ACC112 (cell line): ENCODE measurements around the gene PILRA.
"Not testable (repeated sequence)": the region's sequence is repeated elsewhere in the genome, so short reads cannot be mapped to it uniquely, and the experiment has no call there.

Experiments
- H2AFZ ChIP-seq: fragments of 200-600 bp; sonication (generic); one replicate; pipeline ENCODE4 v1.6.0; 2017; ENCODE audit warnings: antibody characterized with exemption, low read length; ENCODE audit not compliant: unreplicated experiment
- H3K27ac ChIP-seq: fragments of 200-600 bp; sonication (generic); 2 replicates; pipeline ENCODE4 v1.5.1; 2014; ENCODE audit warnings: low read depth, mild to moderate bottlenecking, antibody characterized with exemption, low read length, moderate library complexity
- H3K27me3 ChIP-seq: fragments of 200-600 bp; sonication (generic); 2 replicates; pipeline ENCODE4 v1.6.1; 2014; ENCODE audit warnings: mild to moderate bottlenecking, antibody characterized with exemption, low read length, moderate library complexity, mixed read lengths; ENCODE audit not compliant: insufficient read depth
- H3K36me3 ChIP-seq: fragments of 200-600 bp; sonication (generic); 2 replicates; pipeline ENCODE4 v1.6.1; 2016; ENCODE audit warnings: mild to moderate bottlenecking, antibody characterized with exemption, low read length, moderate library complexity, mixed read lengths; ENCODE audit not compliant: insufficient read depth
- H3K4me1 ChIP-seq: fragments of 200-600 bp; sonication (generic); one replicate; pipeline ENCODE4 v1.6.1; 2016; ENCODE audit warnings: low read length, mixed read lengths; ENCODE audit not compliant: insufficient read depth, unreplicated experiment, control insufficient read depth
- H3K4me3 ChIP-seq: fragments of 200-600 bp; sonication (generic); 2 replicates; pipeline ENCODE4 v1.5.1; 2014; ENCODE audit warnings: mild to moderate bottlenecking, low read depth, low read length
- H3K79me2 ChIP-seq: fragments of 200-600 bp; sonication (generic); one replicate; pipeline ENCODE4 v1.6.0; 2016; ENCODE audit warnings: low read length; ENCODE audit not compliant: control insufficient read depth, unreplicated experiment, insufficient read depth

PILRA gene

GRCh38 chr7:100435401-100436304 is 62.4 kb downstream of the PILRA start:
- Histone ChIP-seq H3K4me3 (peak overlapping the region; percentile 88), H3K27me3 (no peaks in the 10 kb centered on the region), H3K36me3 (0 out of 2 replicates have a peak, but pooled peaks cover 8% of the 10 kb centered on the region), H2AFZ (no peak overlapping the region), H3K27ac (peak overlapping the region; percentile 74), H3K4me1 (peaks cover 26% of the 10 kb centered on the region), H3K79me2 (peaks cover 35% of the 10 kb centered on the region)

- no peaks in the 10 kb centered on the region for H3K27me3 ChIP-seq
- no peak overlapping the region for H3K27ac ChIP-seq
- H3K36me3 ChIP-seq: 0 out of 2 replicates have a peak, but pooled peaks cover 8% of the 10 kb centered on the region
- H3K79me2 ChIP-seq: peaks cover 17% of the 10 kb centered on the region
- peaks cover 8% of the 10 kb centered on the region for H3K4me1 ChIP-seq
- H3K4me3 ChIP-seq: no peak overlapping the region
- no peak overlapping the region for H2AFZ ChIP-seq
Measured at GRCh38 chr7:100437150-100438100, 64.1 kb downstream of the PILRA start.

GRCh38 chr7:100438172-100438571 is 64.9 kb downstream of the PILRA start:
- Histone ChIP-seq H3K27me3 (no peaks in the 10 kb centered on the region), H2AFZ (no peak overlapping the region), H3K4me1 (peaks cover 6% of the 10 kb centered on the region), H3K36me3 (0 out of 2 replicates have a peak, but pooled peaks cover 8% of the 10 kb centered on the region), H3K4me3 (no peak overlapping the region), H3K27ac (no peak overlapping the region), H3K79me2 (peaks cover 15% of the 10 kb centered on the region)

- not testable (repeated sequence) for H3K4me1 ChIP-seq, H3K4me3 ChIP-seq, H3K36me3 ChIP-seq, H2AFZ ChIP-seq, H3K27me3 ChIP-seq, H3K27ac ChIP-seq
- H3K79me2 ChIP-seq: peaks cover 15% of the 10 kb centered on the region
Measured at GRCh38 chr7:100438731-100439130, 65.4 kb downstream of the PILRA start.

- H3K4me1 ChIP-seq: peaks cover 14% of the 10 kb centered on the region
- not testable (repeated sequence) for H3K4me3 ChIP-seq, H3K36me3 ChIP-seq, H3K27me3 ChIP-seq, H2AFZ ChIP-seq
- peak overlapping the region; percentile 80 for H3K27ac ChIP-seq
- peaks cover 11% of the 10 kb centered on the region for H3K79me2 ChIP-seq
Measured at GRCh38 chr7:100439244-100439643, 66.0 kb downstream of the PILRA start.

GRCh38 chr7:100441641-100442535 is 68.6 kb downstream of the PILRA start:
- Histone ChIP-seq H3K4me3 (no peak overlapping the region), H3K27me3 (no peaks in the 10 kb centered on the region), H3K27ac (no peak overlapping the region), H2AFZ (no peak overlapping the region), H3K79me2 (no peaks in the 10 kb centered on the region), H3K4me1 (peaks cover 30% of the 10 kb centered on the region), H3K36me3 (no peaks in the 10 kb centered on the region)

- Histone ChIP-seq H3K36me3 (no peaks in the 10 kb centered on the region), H3K27me3 (no peaks in the 10 kb centered on the region), H3K27ac (no peak overlapping the region), H3K4me1 (peaks cover 30% of the 10 kb centered on the region), H3K79me2 (no peaks in the 10 kb centered on the region), H2AFZ (no peak overlapping the region), H3K4me3 (no peak overlapping the region)
Measured at GRCh38 chr7:100443096-100443840, 70.0 kb downstream of the PILRA start.

- H3K36me3 ChIP-seq: no peaks in the 10 kb centered on the region
- H3K27ac ChIP-seq: peak overlapping the region; percentile 71
- no peaks in the 10 kb centered on the region for H3K79me2 ChIP-seq
- no peak overlapping the region for H3K4me3 ChIP-seq
- H3K4me1 ChIP-seq: peaks cover 32% of the 10 kb centered on the region
- H3K27me3 ChIP-seq: no peaks in the 10 kb centered on the region
- H2AFZ ChIP-seq: peak overlapping the region; percentile 17
Measured at GRCh38 chr7:100444311-100445278, 71.3 kb downstream of the PILRA start.

GRCh38 chr7:100446040-100446439 is 72.8 kb downstream of the PILRA start:
- Histone ChIP-seq H2AFZ (no peak overlapping the region), H3K27ac (peak overlapping the region; percentile 70), H3K27me3 (no peaks in the 10 kb centered on the region), H3K36me3 (no peaks in the 10 kb centered on the region), H3K4me3 (no peak overlapping the region), H3K79me2 (no peaks in the 10 kb centered on the region), H3K4me1 (peaks cover 32% of the 10 kb centered on the region)
